Measurements from ENCODE around the gene PCCA.
"Not testable (repeated sequence)": the region's sequence is repeated elsewhere in the genome, so short reads cannot be mapped to it uniquely, and the experiment has no call there.

- TF ChIP-seq CTCF (IDR thresholded peaks at IDR 0.05); PHF8 (IDR thresholded peaks at IDR 0.05; ENCODE audit: borderline replicate concordance, low read depth); NR3C1 (IDR thresholded peaks at IDR 0.05); USF2 (IDR thresholded peaks at IDR 0.05); EP300 (IDR thresholded peaks at IDR 0.05); POLR2A (IDR thresholded peaks at IDR 0.05; ENCODE audit: low read length); KDM1A (IDR thresholded peaks at IDR 0.05; ENCODE audit: low read depth); RCOR1 (IDR thresholded peaks at IDR 0.05; ENCODE audit: low read depth, low read length); MAX (IDR thresholded peaks at IDR 0.05); POLR2AphosphoS2 (conservative IDR thresholded peaks at IDR 0.05; ENCODE audit: low read length): not testable (repeated sequence)
- TF ChIP-seq, protein P1, sequence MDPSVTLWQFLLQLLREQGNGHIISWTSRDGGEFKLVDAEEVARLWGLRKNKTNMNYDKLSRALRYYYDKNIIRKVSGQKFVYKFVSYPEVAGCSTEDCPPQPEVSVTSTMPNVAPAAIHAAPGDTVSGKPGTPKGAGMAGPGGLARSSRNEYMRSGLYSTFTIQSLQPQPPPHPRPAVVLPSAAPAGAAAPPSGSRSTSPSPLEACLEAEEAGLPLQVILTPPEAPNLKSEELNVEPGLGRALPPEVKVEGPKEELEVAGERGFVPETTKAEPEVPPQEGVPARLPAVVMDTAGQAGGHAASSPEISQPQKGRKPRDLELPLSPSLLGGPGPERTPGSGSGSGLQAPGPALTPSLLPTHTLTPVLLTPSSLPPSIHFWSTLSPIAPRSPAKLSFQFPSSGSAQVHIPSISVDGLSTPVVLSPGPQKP (IDR thresholded peaks at IDR 0.05; ENCODE audit: low read depth, low read length), result not testable (repeated sequence)
Measured at GRCh38 chr13:100524688-100525087, 435.8 kb downstream of the PCCA start.

All from A549 (cell line).